H7 (cell line): ENCODE measurements around the gene JAKMIP2. TPM values are rescaled to one million over a fixed set of nuclear protein-coding genes. Genes with fewer than 3 reads are reported as not detected.

Experiments
- DNase-seq: peaks from one replicate; pipeline ENCODE4 v3.0.0; 2012
- H3K27me3 ChIP-seq: 2 replicates; pipeline ENCODE4 v1.6.0; 2011; ENCODE audit warnings: mild to moderate bottlenecking, low read length; ENCODE audit not compliant: control insufficient read depth, insufficient read depth
- H3K36me3 ChIP-seq: replicated peaks from 2 replicates; pipeline ENCODE4 v1.5.1; 2011; ENCODE audit warnings: low read length; ENCODE audit not compliant: control insufficient read depth, insufficient read depth
- H3K4me3 ChIP-seq: 2 replicates; pipeline ENCODE4 v1.5.1; 2011; ENCODE audit warnings: low read depth, mild to moderate bottlenecking, control low read depth, low read length, moderate library complexity; ENCODE audit not compliant: insufficient read depth
- total RNA-seq: library from RNA; depleted of rRNA; stranded (reverse); fragments of >200 nt; shearing (Covaris generic); gene quantifications from 2 replicates; pipeline ENCODE4 v1.2.3, GENCODE V29; 2014

Gene JAKMIP2
- total RNA-seq, 1 experiment from 2014 or later, result 0.94 TPM

GRCh38 chr5:147675168-147675567 is 107.4 kb downstream of the JAKMIP2 start:
- Histone ChIP-seq H3K4me3 (no peak overlapping the region), H3K36me3 (no peaks in the 10 kb centered on the region; the same call in 1 of the 2 replicates)
- DNase-seq, result no peak

GRCh38 chr5:147674411-147674810 is 108.1 kb downstream of the JAKMIP2 start:
- no peaks in the 10 kb centered on the region for H3K27me3 ChIP-seq
- no peak overlapping the region for H3K4me3 ChIP-seq
- no peaks in the 10 kb centered on the region; the same call in 1 of the 2 replicates for H3K36me3 ChIP-seq
- DNase-seq, result no peak

More at GRCh38 chr5:147675168-147675567, 107.4 kb downstream of the JAKMIP2 start:
- H3K27me3 ChIP-seq, result no peaks in the 10 kb centered on the region

GRCh38 chr5:147673791-147674190 is 108.7 kb downstream of the JAKMIP2 start:
- Histone ChIP-seq H3K27me3 (no peaks in the 10 kb centered on the region), H3K4me3 (no peak overlapping the region), H3K36me3 (no peaks in the 10 kb centered on the region; the same call in 1 of the 2 replicates)
- DNase-seq, result no peak

- H3K36me3 ChIP-seq, result no peaks in the 10 kb centered on the region; the same call in 1 of the 2 replicates
- no peak for DNase-seq
- H3K27me3 ChIP-seq, result no peaks in the 10 kb centered on the region
- H3K4me3 ChIP-seq, result no peak overlapping the region
Observed at GRCh38 chr5:147673266-147673665, 109.3 kb downstream of the JAKMIP2 start.

- Histone ChIP-seq H3K4me3 (no peak overlapping the region), H3K27me3 (no peaks in the 10 kb centered on the region), H3K36me3 (no peaks in the 10 kb centered on the region; the same call in 1 of the 2 replicates)
- no peak for DNase-seq
Observed at GRCh38 chr5:147671365-147671764, 111.2 kb downstream of the JAKMIP2 start.

- no peak overlapping the region for H3K4me3 ChIP-seq
- DNase-seq, result no peak
- no peaks in the 10 kb centered on the region for H3K27me3 ChIP-seq
- no peaks in the 10 kb centered on the region; the same call in 1 of the 2 replicates for H3K36me3 ChIP-seq
Observed at GRCh38 chr5:147670815-147671214, 111.7 kb downstream of the JAKMIP2 start.

- no peak for DNase-seq
- H3K36me3 ChIP-seq, result no peaks in the 10 kb centered on the region; the same call in 1 of the 2 replicates
- H3K27me3 ChIP-seq, result no peaks in the 10 kb centered on the region
- H3K4me3 ChIP-seq, result no peak overlapping the region
Observed at GRCh38 chr5:147669169-147669869, 113.2 kb downstream of the JAKMIP2 start.

GRCh38 chr5:147668385-147668784 is 114.1 kb downstream of the JAKMIP2 start:
- H3K4me3 ChIP-seq, result no peak overlapping the region
- no peaks in the 10 kb centered on the region for H3K27me3 ChIP-seq
- H3K36me3 ChIP-seq, result no peaks in the 10 kb centered on the region; the same call in 1 of the 2 replicates

GRCh38 chr5:147667363-147667762 is 115.2 kb downstream of the JAKMIP2 start:
- H3K27me3 ChIP-seq, result no peaks in the 10 kb centered on the region
- H3K4me3 ChIP-seq, result no peak overlapping the region
- H3K36me3 ChIP-seq, result no peaks in the 10 kb centered on the region; the same call in 1 of the 2 replicates
- no peak for DNase-seq

More at GRCh38 chr5:147668385-147668784, 114.1 kb downstream of the JAKMIP2 start:
- DNase-seq, result no peak

GRCh38 chr5:147666419-147666818 is 116.1 kb downstream of the JAKMIP2 start:
- Histone ChIP-seq H3K27me3 (no peaks in the 10 kb centered on the region), H3K36me3 (no peaks in the 10 kb centered on the region; the same call in 1 of the 2 replicates), H3K4me3 (no peak overlapping the region)
- no peak for DNase-seq

GRCh38 chr5:147661541-147661940 is 121.0 kb downstream of the JAKMIP2 start:
- no peak for DNase-seq
- Histone ChIP-seq H3K36me3 (no peaks in the 10 kb centered on the region), H3K27me3 (no peaks in the 10 kb centered on the region), H3K4me3 (no peak overlapping the region)

GRCh38 chr5:147659166-147659929 is 123.2 kb downstream of the JAKMIP2 start:
- Histone ChIP-seq H3K4me3 (no peak overlapping the region), H3K36me3 (no peaks in the 10 kb centered on the region), H3K27me3 (no peaks in the 10 kb centered on the region)
- DNase-seq, result no peak

GRCh38 chr5:147658293-147658932 is 124.1 kb downstream of the JAKMIP2 start:
- no peak overlapping the region for H3K4me3 ChIP-seq
- DNase-seq, result peak; percentile 19
- H3K27me3 ChIP-seq, result no peaks in the 10 kb centered on the region
- H3K36me3 ChIP-seq, result no peaks in the 10 kb centered on the region

GRCh38 chr5:147648597-147648996 is 133.9 kb downstream of the JAKMIP2 start:
- H3K4me3 ChIP-seq, result no peak overlapping the region
- H3K36me3 ChIP-seq, result peaks cover 2% of the 10 kb centered on the region; the same call in 1 of the 2 replicates
- H3K27me3 ChIP-seq, result no peaks in the 10 kb centered on the region
- DNase-seq, result no peak
